Ascending aorta (tissue), 2 donors: ENCODE data around the gene TRIM15. TPM values are rescaled to one million over a fixed set of nuclear protein-coding genes. Genes with fewer than 3 reads are reported as not detected.

Source experiments
- DNase-seq, 2 donors: peaks; one replicate each; pipeline ENCODE4 v3.0.0-alpha.2; 2019; ENCODE audit warnings: low spot score in 2 of 2
- H3K27ac ChIP-seq, 2 donors: fragments of 200-600 bp; sonication (generic); one replicate each; pipeline ENCODE4 v1.5.1; 2016 to 2017; ENCODE audit warnings: mild to moderate bottlenecking in 1 of 2
- H3K27me3 ChIP-seq: fragments of 200-600 bp; sonication (generic); one replicate; pipeline ENCODE4 v1.5.1; 2017
- H3K36me3 ChIP-seq, 2 donors: fragments of 200-600 bp; sonication (generic); one replicate each; pipeline ENCODE4 v1.5.1; 2016
- H3K4me1 ChIP-seq, 2 donors: fragments of 200-600 bp; sonication (generic); one replicate each; pipeline ENCODE4 v1.5.1; 2016 to 2017; ENCODE audit warnings: mild to moderate bottlenecking in 1 of 2
- H3K4me3 ChIP-seq, 2 donors: fragments of 200-600 bp; sonication (generic); one replicate each; pipeline ENCODE4 v1.5.1; 2016 to 2017; ENCODE audit warnings: mild to moderate bottlenecking in 1 of 2
- H3K9me3 ChIP-seq, 2 donors: fragments of 200-600 bp; sonication (generic); one replicate each; pipeline ENCODE4 v1.5.1; 2016
- intact Hi-C: fragments of 100-400 bp; cut with DNase I; formaldehyde crosslinking; loops from one replicate; pipeline ENCODE4 v1.15.1; 2023
- total RNA-seq: library from RNA; depleted of rRNA; stranded (reverse); fragments of >200 nt; gene quantifications from one replicate; pipeline ENCODE4 v1.1.0, GENCODE V29; 2016
- TF ChIP-seq, protein P1 (sequence below), 3 experiments: fragments of 200-600 bp in 2 of 3; fragments of 450-650 bp in 1 of 3; sonication (generic) in 2 of 3; IDR thresholded peaks; one replicate each; pipeline ENCODE4 v1.5.1; 2016 to 2019; ENCODE audit warnings: antibody characterized with exemption in 3 of 3, mild to moderate bottlenecking in 1 of 3, moderate library complexity in 1 of 3

The TRIM15 gene
- total RNA-seq, 1 donor from 2014 or later: not detected

DNA sequence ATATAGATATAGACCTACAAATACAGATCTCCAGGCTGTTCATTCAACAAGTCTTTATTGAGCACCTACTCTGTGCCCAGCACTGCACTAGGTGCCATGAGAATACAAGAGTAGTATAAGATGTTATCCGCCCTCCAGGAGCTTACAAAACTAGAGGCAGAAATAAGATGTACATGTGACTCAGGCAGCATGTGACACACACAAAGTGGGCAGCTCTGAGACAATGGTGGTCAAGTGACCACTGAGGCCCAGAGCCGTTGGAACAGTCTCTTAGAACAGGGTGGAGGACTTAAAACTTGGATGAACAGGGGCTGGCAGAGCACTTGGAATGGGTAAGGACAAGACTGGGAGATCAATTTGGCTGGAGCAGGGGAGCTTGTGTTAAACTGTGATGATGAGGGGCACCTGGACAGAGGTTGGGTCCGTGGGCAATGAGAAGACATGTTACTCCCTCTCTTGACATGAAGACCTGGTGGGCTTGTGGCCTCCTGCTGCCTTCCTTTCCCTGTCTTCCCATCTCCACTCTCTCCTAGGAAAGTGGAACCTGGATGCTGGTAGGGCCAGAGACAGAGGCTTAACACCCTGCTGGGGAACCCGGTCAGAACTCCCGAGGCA is 21.2 kb downstream of the TRIM15 start:
- intact Hi-C loops: no loop called here
- no peaks in the 10 kb centered on the region for H3K4me1 ChIP-seq
- no peak for DNase-seq
- peaks cover 24 to 38% of the 10 kb centered on the region in 2 donors for H3K36me3 ChIP-seq
- H3K27ac ChIP-seq: no peak overlapping the region
- peaks cover 3 to 8% of the 10 kb centered on the region in 2 donors for H3K9me3 ChIP-seq
- H3K27me3 ChIP-seq: no peaks in the 10 kb centered on the region
- TF ChIP-seq, protein P1, sequence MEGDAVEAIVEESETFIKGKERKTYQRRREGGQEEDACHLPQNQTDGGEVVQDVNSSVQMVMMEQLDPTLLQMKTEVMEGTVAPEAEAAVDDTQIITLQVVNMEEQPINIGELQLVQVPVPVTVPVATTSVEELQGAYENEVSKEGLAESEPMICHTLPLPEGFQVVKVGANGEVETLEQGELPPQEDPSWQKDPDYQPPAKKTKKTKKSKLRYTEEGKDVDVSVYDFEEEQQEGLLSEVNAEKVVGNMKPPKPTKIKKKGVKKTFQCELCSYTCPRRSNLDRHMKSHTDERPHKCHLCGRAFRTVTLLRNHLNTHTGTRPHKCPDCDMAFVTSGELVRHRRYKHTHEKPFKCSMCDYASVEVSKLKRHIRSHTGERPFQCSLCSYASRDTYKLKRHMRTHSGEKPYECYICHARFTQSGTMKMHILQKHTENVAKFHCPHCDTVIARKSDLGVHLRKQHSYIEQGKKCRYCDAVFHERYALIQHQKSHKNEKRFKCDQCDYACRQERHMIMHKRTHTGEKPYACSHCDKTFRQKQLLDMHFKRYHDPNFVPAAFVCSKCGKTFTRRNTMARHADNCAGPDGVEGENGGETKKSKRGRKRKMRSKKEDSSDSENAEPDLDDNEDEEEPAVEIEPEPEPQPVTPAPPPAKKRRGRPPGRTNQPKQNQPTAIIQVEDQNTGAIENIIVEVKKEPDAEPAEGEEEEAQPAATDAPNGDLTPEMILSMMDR (IDR thresholded peaks at IDR 0.05): no peak
- no peak overlapping the region for H3K4me3 ChIP-seq

DNA sequence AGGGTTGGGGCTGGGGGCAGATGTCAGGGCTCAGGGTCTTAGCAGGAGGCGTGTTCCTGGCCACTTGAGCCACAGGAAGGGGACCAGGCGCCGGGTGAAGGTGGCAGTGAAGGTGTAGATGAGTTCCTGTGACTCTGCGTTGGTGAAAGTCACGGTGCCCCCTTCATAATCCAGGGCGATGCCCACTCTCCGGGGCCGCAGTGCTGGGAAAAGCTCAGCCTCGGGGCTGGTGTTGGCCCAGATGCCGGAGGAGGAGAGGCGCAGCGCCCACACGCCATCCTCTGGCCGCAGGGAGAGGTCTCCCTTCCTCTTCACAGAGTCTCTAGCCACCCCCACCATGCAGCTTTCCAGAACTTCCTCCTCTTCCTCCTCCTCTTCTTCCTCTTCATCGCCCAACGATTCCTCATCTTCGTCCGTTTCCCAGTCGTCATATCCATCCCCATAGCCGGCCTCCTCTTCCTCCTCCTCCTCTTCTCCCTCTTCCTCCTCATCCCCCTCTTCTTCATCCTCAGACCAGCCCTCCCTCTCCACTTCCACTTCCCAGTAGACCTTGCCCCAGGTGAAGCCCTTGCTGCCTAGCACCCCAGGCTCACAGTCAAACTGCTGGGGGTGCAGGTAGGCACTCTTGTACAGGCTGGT is 22.6 kb downstream of the TRIM15 start:
- Histone ChIP-seq H3K9me3 (no peaks in the 10 kb centered on the region), H3K4me1 (no peaks in the 10 kb centered on the region), H3K4me3 (no peak overlapping the region), H3K27me3 (no peaks in the 10 kb centered on the region), H3K36me3 (peaks cover 33 to 53% of the 10 kb centered on the region in 2 donors), H3K27ac (no peak overlapping the region)
- DNase-seq: no peak
- TF ChIP-seq, protein P1 (IDR thresholded peaks at IDR 0.05): no peak
- intact Hi-C loops: no loop called here

DNA sequence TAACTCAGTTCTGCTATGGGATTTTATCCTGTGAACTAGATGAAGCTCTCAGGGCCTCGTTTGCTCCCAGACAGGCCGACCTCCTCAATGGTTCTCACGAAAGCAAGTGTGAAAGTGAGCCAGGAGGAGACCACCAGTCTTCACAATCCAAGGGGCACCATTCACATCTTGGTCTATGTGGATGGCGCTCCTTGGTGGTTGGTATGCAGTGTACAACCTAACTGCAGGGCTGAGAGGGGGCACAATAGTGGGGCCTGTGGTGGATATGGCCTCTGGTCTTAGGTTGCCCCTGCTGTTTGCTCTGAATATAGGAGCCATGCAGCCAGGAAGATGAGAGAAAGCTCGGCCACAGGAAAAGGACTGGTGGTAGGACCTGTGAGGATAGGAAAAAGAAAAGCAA is 25.2 kb downstream of the TRIM15 start:
- Histone ChIP-seq H3K4me1 (no peaks in the 10 kb centered on the region), H3K36me3 (peaks cover 43 to 73% of the 10 kb centered on the region in 2 donors), H3K27me3 (no peaks in the 10 kb centered on the region), H3K4me3 (no peak overlapping the region), H3K27ac (no peak overlapping the region), H3K9me3 (no peaks in the 10 kb centered on the region)
- TF ChIP-seq, protein P1 (IDR thresholded peaks at IDR 0.05): no peak
- no peak for DNase-seq
- intact Hi-C loops: no loop called here

DNA sequence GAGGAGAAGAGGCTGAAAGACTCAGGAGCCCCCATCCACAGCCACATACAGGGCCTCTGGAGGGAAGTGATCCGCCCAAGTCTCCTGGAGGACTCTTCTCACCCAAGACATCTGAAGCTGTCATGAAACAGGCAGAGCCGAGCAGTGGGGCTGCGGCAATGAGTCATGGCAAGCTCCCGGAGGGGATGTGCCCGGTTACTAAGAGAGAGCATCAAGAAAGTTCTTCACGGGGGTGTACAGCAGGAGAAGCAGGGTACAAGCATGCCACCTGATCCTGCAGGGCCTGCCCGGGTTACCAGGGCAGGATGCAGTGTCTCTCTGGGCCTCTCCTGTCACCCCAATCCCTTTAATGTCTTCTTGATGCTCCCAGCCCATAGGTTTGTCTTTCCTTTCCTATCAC is 28.7 kb downstream of the TRIM15 start:
- intact Hi-C loops: no loop called here
- Histone ChIP-seq H3K9me3 (no peaks in the 10 kb centered on the region), H3K4me3 (no peak overlapping the region), H3K27ac (no peak overlapping the region), H3K4me1 (no peaks in the 10 kb centered on the region), H3K36me3 (peaks cover 58 to 82% of the 10 kb centered on the region in 2 donors), H3K27me3 (no peaks in the 10 kb centered on the region)
- TF ChIP-seq, protein P1 (IDR thresholded peaks at IDR 0.05): no peak
- DNase-seq: no peak

DNA sequence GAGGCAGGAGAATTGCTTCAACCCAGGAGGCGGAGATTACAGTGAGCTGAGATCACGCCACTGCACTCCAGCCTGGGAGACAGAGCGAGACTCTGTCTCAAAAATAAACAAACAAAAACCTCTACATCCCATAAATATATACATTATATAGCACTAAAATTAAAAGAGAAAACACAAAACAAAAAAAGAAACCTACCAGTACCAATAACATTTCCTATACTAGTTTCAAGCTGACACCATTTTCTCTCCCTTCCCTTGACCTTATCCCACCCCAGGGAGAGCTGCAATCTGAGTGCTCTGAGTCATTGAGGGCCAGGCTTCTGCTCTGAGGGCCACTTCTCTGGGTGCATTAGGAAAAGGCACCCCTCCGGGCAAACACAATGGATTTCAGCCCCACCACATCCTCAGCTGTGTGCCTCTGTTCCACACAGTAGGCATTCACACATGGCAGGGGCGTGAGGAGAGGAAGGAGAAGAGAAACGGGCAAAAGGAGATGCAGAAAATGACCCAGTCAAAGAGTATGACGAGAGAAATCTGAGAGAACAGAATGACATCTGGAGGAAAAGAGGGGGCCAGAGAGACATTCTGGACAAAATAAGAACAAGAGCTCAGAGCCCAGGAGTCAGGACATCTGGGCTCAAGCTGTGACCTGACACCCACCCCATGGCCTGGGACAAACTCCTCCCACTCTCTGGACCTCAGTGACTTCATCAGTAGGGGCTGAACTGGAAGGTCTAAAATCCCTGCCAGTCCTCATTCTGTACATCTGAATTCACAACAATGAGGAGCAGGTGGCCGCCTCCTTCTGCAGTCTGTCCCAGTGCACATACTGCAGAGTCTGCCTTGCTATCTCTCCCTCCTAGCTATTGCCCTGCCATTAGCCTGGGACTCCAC is 31.7 kb downstream of the TRIM15 start:
- Histone ChIP-seq H3K9me3 (no peaks in the 10 kb centered on the region), H3K4me1 (no peaks in the 10 kb centered on the region), H3K27me3 (no peaks in the 10 kb centered on the region), H3K4me3 (no peak overlapping the region), H3K36me3 (peaks cover 54 to 82% of the 10 kb centered on the region in 2 donors), H3K27ac (no peak overlapping the region)
- DNase-seq: no peak
- TF ChIP-seq, protein P1 (IDR thresholded peaks at IDR 0.05): no peak
- intact Hi-C loops: no loop called here
